GM12878 (cell line): ENCODE data around the gene CLPX. TPM values are rescaled to one million over a fixed set of nuclear protein-coding genes. Genes with fewer than 3 reads are reported as not detected.

Source experiments
- ATAC-seq: fragments of 200-7000 bp; cut with Tn5 transposase; 3 replicates; pipeline ENCODE4 v1.9.1; 2020; ENCODE audit warnings: mild to moderate bottlenecking, moderate library complexity
- BruUV-seq: library from RNA; stranded (reverse); fragments of 400-500 nt; replicated peaks from 2 replicates; lab custom pipeline; 2021; lab: Mats Ljungman, UMichigan
- CTCF ChIA-PET: fragments of 300-600 bp; sonication (Branson Sonifier 250); formaldehyde crosslinking; extraction: SDS; loops from one replicate; lab custom pipeline; 2021; ENCODE audit warnings: inconsistent platforms; lab: Yijun Ruan, JAX
- POLR2A ChIA-PET: fragments of 350-600 bp; formaldehyde crosslinking; extraction: SDS; loops from one replicate; lab custom pipeline; 2021; ENCODE audit warnings: inconsistent platforms; lab: Charles Lee
- RAD21 ChIA-PET: fragments of 300-600 bp; sonication (Branson Sonifier 250); formaldehyde crosslinking; loops from one replicate; lab custom pipeline; 2023; ENCODE audit warnings: antibody characterized with exemption; ENCODE audit not compliant: unreplicated experiment; lab: Charles Lee
- SMC1A ChIA-PET: fragments of 300-600 bp; sonication (Branson Sonifier 250); formaldehyde crosslinking; loops from one replicate; lab custom pipeline; 2023; ENCODE audit not compliant: unreplicated experiment, uncharacterized antibody; lab: Charles Lee
- DNase-seq: peaks from one replicate; pipeline ENCODE4 v3.0.0-alpha.2; 2011; ENCODE audit warnings: low read depth, low spot score
- FAIRE-seq: peaks from 3 replicates; lab custom pipeline; 2011; peaks lifted over from hg19 to GRCh38; lab: Jason Lieb, UNC
- H2AFZ ChIP-seq: 2 replicates; pipeline ENCODE4 v1.6.0; 2011; ENCODE audit warnings: low read depth, low read length, control low read depth; ENCODE audit not compliant: control insufficient read depth
- H3K27ac ChIP-seq: 2 replicates; pipeline ENCODE4 v1.5.1; 2011; ENCODE audit warnings: control low read depth; ENCODE audit not compliant: control insufficient read depth, insufficient read depth
- H3K27me3 ChIP-seq, 2 experiments: replicated peaks in 1 of 2; 2 replicates each; pipeline versions ENCODE4 v1.6.0 to v1.6.1; 2011; ENCODE audit warnings: low read length in 1 of 2; ENCODE audit not compliant: control insufficient read depth in 2 of 2, insufficient read depth in 2 of 2
- H3K36me3 ChIP-seq, 2 experiments: 2 replicates each; pipeline ENCODE4 v1.5.1; 2011; ENCODE audit warnings: low read length in 1 of 2; ENCODE audit not compliant: control insufficient read depth in 2 of 2, insufficient read depth in 2 of 2
- H3K4me1 ChIP-seq: 2 replicates; pipeline ENCODE4 v1.6.1; 2011; ENCODE audit warnings: mild to moderate bottlenecking, low read length, moderate library complexity, mixed read lengths; ENCODE audit not compliant: control insufficient read depth, insufficient read depth
- H3K4me2 ChIP-seq: 2 replicates; pipeline ENCODE4 v1.6.0; 2011; ENCODE audit warnings: control low read depth; ENCODE audit not compliant: control insufficient read depth, insufficient read depth
- H3K4me3 ChIP-seq: fragments of 200-600 bp; sonication (generic); 2 replicates; pipeline ENCODE4 v1.5.1; 2016
- H3K79me2 ChIP-seq: 2 replicates; pipeline ENCODE4 v1.6.0; 2011; ENCODE audit warnings: low read length; ENCODE audit not compliant: control insufficient read depth, insufficient read depth
- H3K9ac ChIP-seq: 2 replicates; pipeline ENCODE4 v1.8.0; 2011; ENCODE audit warnings: low read length, control low read depth, mixed read lengths; ENCODE audit not compliant: control insufficient read depth, insufficient read depth
- H3K9me3 ChIP-seq: replicated peaks from 3 replicates; pipeline ENCODE4 v1.5.1; 2011; ENCODE audit warnings: mild to moderate bottlenecking, low read length; ENCODE audit not compliant: control insufficient read depth, insufficient read depth
- H4K20me1 ChIP-seq: 2 replicates; pipeline ENCODE4 v1.6.0; 2011; ENCODE audit not compliant: control insufficient read depth, insufficient read depth
- FOXM1 ChIP-seq: IDR thresholded peaks from 2 replicates; pipeline ENCODE4 v1.6.1; 2012; ENCODE audit warnings: low read depth, mild to moderate bottlenecking, inconsistent platforms, low read length, moderate library complexity
- IKZF1 ChIP-seq: fragments of 450-650 bp; conservative IDR thresholded peaks from 2 replicates; pipeline ENCODE4 v1.6.1; 2017; ENCODE audit warnings: antibody characterized with exemption, mild to moderate bottlenecking
- SP1 ChIP-seq: IDR thresholded peaks from one replicate; pipeline ENCODE4 v1.6.1; 2011; ENCODE audit warnings: low read depth, low read length
- ZNF24 ChIP-seq: fragments of 450-650 bp; IDR thresholded peaks from 2 replicates; pipeline ENCODE4 v1.6.1; 2017; ENCODE audit warnings: antibody characterized with exemption, mild to moderate bottlenecking
- WGBS: methylation state at CpG from one replicate; pipeline ENCODE4 v1.1.6; 2016; ENCODE audit warnings: low lambda C conversion rate; ENCODE audit not compliant: insufficient replicate concordance, insufficient coverage; ENCODE audit errors: missing lambda C conversion rate; 5-methylcytosine and 5-hydroxymethylcytosine counted together
- in situ Hi-C: fragments of 300-500 bp; cut with MboI; formaldehyde crosslinking; loops from 9 replicates; pipeline ENCODE4 v1.14.3; 2018; ENCODE audit warnings: mixed read lengths
- intact Hi-C: fragments of 100-400 bp; cut with micrococcal nuclease; formaldehyde crosslinking; loops from one replicate; pipeline ENCODE4 v1.14.2; 2022; ENCODE audit not compliant: unreplicated experiment
- polyA plus RNA-seq, 11 experiments: library from polyadenylated mRNA; depleted of rRNA in 4 of 11; unstranded in 6 of 11; stranded (reverse) in 5 of 11; fragments of >200 nt; fragmentation: Nextera tagmentation in 4 of 11; fragmentation: Illumina TruSeq in 1 of 11; extraction: Ambion mirVana in 4 of 11; extraction: Trizol in 1 of 11; gene quantifications; 1 replicate in 1 of 11; 2 replicates in 10 of 11; pipeline versions ENCODE4 v1.2.1 to v1.2.3, GENCODE V29; 2011 to 2016; ENCODE audit warnings: inconsistent platforms in 2 of 11, missing spikeins in 2 of 11, low read depth in 1 of 11
- total RNA-seq, 4 experiments: library from RNA; depleted of rRNA in 3 of 4; stranded (reverse); fragments of >200 nt in 3 of 4; fragmentation: Illumina TruSeq in 1 of 4; extraction: Trizol in 1 of 4; gene quantifications; 2 replicates each; pipeline versions ENCODE4 v1.2.1 to v1.2.3, GENCODE V29; 2013 to 2021
- TF ChIP-seq, protein P1 (sequence below): IDR thresholded peaks from 2 replicates; pipeline ENCODE4 v1.6.1; 2012; ENCODE audit warnings: low read depth, low read length, improper control_type of control experiment
- TF ChIP-seq, protein P2 (sequence below): fragments of 450-650 bp; formaldehyde crosslinking; IDR thresholded peaks from 2 replicates; pipeline ENCODE4 v1.4.0; 2020; ENCODE audit warnings: mild to moderate bottlenecking, moderate library complexity

Gene CLPX
- total and polyA plus RNA-seq, 10 of the 15 experiments (the other 5 are each of a cell fraction or from before 2014, with no cell fraction given), result 10.1 to 57.4 (median 31.3) TPM

DNA sequence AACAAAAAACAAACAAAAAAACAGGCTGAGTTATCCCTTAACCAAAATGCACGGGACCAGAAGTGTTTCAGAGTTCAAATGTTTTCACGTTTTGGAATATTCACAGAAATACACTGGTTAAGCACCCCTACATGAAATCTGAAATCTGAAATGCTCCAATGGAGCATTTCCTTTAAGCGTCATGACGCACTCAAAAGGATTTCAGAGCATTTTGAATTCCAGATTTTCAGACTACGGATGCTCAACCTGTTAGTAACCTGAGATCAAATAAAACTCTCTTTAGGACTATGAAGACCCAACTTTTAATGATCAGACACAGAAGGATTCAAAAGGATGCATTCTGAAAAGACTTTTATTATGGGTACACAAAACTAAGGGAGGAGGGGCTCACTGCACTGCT, 9.6 kb downstream of the CLPX start (continued):
- no peak for TF ChIP-seq SP1

DNA sequence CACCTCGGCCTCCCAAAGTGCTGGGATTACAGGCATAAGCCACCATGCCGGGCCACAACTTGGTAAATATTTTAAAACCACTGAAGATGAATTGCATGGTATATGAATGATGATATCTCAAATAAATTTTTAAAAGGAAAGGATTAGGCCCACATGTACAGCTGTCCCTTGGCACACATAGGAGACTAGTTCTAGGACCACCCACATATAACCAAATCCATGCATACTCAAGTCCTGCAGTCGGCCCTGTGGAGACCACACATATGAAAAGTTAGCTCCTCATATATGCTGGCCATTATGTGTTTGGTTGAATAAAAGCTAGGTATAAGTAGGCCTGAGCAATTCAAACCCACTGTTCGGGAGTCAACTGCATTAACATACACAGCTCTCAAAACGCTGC, 10.6 kb downstream of the CLPX start:
- intact Hi-C loops, result no loop called here
- ChIA-PET CTCF (interaction anchor here (1.6 kb wide), 1 partner anchor 10 kb away, joined by 3 read pairs; no protein-coding TSS in a partner anchor), SMC1A (no interaction called here), RAD21 (no interaction called here), POLR2A (interaction anchor here (0.6 kb wide), 1 partner anchor 11 kb away, joined by 4 read pairs; the partner anchor contains the start of gene CLPX)
- no TSS peak for BruUV-seq
- DNase-seq (no peak), ATAC-seq (no peak), FAIRE-seq (no peak)
- peaks cover 4% of the 10 kb centered on the region; the same call in 1 of the 2 replicates for H3K4me1 ChIP-seq
- H3K79me2 ChIP-seq, result peaks cover 1% of the 10 kb centered on the region; the same call in 1 of the 2 replicates
- H3K4me2 ChIP-seq, result no peak overlapping the region
- no peaks in the 10 kb centered on the region for H4K20me1 ChIP-seq
- no peaks in the 10 kb centered on the region for H3K27me3 ChIP-seq
- no peaks in the 10 kb centered on the region for H3K9me3 ChIP-seq
- WGBS, result 90% methylated on average over 5 of the region's 5 CpGs
- H2AFZ ChIP-seq, result no peak overlapping the region
- in situ Hi-C loops, result no loop called here
- peaks cover 2 to 25% of the 10 kb centered on the region in 2 experiments; a peak in 3 of 4 replicates for H3K36me3 ChIP-seq
- no peak overlapping the region for H3K4me3 ChIP-seq
- no peak overlapping the region for H3K27ac ChIP-seq
- TF ChIP-seq IKZF1 (no peak), FOXM1 (no peak), ZNF24 (no peak)
- TF ChIP-seq, protein P1, sequence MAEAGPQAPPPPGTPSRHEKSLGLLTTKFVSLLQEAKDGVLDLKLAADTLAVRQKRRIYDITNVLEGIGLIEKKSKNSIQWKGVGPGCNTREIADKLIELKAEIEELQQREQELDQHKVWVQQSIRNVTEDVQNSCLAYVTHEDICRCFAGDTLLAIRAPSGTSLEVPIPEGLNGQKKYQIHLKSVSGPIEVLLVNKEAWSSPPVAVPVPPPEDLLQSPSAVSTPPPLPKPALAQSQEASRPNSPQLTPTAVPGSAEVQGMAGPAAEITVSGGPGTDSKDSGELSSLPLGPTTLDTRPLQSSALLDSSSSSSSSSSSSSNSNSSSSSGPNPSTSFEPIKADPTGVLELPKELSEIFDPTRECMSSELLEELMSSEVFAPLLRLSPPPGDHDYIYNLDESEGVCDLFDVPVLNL, result no peak
- TF ChIP-seq, protein P2, sequence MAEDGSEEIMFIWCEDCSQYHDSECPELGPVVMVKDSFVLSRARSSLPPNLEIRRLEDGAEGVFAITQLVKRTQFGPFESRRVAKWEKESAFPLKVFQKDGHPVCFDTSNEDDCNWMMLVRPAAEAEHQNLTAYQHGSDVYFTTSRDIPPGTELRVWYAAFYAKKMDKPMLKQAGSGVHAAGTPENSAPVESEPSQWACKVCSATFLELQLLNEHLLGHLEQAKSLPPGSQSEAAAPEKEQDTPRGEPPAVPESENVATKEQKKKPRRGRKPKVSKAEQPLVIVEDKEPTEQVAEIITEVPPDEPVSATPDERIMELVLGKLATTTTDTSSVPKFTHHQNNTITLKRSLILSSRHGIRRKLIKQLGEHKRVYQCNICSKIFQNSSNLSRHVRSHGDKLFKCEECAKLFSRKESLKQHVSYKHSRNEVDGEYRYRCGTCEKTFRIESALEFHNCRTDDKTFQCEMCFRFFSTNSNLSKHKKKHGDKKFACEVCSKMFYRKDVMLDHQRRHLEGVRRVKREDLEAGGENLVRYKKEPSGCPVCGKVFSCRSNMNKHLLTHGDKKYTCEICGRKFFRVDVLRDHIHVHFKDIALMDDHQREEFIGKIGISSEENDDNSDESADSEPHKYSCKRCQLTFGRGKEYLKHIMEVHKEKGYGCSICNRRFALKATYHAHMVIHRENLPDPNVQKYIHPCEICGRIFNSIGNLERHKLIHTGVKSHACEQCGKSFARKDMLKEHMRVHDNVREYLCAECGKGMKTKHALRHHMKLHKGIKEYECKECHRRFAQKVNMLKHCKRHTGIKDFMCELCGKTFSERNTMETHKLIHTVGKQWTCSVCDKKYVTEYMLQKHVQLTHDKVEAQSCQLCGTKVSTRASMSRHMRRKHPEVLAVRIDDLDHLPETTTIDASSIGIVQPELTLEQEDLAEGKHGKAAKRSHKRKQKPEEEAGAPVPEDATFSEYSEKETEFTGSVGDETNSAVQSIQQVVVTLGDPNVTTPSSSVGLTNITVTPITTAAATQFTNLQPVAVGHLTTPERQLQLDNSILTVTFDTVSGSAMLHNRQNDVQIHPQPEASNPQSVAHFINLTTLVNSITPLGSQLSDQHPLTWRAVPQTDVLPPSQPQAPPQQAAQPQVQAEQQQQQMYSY, result no peak
- TF ChIP-seq, all 136 proteins: peak for 0
- no peak overlapping the region for H3K9ac ChIP-seq
